GM10847 (cell line): Measurements from ENCODE around the gene FAM3A.

Experiments
- POLR2A ChIP-seq: IDR thresholded peaks from 2 replicates; pipeline ENCODE4 v1.6.1; 2011; ENCODE audit not compliant: insufficient read length; ENCODE audit errors: extremely low read depth

Gene FAM3A

GRCh38 chrX:154486396-154487207 is 29.4 kb downstream of the FAM3A start, which contains the start of gene UBL4A:
Gene UBL4A, minus strand, starts transcription at chrX:154486615. Its CDS starts 31 bp downstream, at chrX:154486584.
- no peak for TF ChIP-seq POLR2A

GRCh38 chrX:154486052-154486395 is 30.0 kb downstream of the FAM3A start:
- no peak for TF ChIP-seq POLR2A

DNA sequence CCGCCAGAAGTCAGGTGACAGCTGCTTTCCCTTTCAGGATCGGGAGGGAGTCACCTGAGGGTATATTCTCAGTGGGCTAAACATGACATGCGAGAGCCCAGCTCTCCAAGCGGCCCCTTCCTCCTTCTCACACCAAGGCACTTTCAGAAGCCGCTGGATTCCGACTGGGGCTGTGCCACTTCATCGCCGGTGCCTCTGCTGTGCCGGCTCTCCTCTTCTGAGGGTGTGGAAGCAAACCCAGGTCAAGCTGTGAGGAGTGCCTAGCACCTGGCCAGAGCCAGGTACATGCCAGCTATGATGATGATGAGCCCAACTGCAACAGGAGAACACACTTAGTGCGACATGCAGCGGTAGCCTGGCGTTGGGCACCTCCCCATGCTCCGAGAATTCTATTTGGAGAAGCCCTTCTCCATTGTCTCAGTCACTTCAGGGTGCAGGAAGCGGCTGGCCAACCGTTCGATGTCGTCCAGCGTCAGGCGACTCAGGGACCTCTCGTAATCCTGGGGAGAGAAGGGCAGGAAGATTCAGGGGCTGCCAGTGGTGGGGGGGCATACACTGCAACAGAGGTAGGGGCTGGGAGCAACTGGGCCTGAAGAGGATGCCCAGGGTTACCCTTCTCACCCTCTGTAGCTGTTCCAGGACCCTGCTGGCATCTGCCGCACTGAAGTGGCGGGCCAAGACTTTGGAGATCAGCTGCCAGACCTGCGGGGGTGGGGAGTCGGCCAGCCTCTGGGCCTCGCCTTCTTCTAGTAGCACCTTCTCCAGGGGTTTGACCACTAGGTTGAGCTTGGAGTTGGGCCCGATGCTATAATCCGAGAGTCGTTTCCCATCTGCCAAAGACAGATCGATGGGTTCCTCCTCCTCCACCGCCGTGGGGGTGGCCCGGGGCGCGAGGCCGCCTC is 30.6 kb downstream of the FAM3A start:
- no peak for TF ChIP-seq POLR2A

DNA sequence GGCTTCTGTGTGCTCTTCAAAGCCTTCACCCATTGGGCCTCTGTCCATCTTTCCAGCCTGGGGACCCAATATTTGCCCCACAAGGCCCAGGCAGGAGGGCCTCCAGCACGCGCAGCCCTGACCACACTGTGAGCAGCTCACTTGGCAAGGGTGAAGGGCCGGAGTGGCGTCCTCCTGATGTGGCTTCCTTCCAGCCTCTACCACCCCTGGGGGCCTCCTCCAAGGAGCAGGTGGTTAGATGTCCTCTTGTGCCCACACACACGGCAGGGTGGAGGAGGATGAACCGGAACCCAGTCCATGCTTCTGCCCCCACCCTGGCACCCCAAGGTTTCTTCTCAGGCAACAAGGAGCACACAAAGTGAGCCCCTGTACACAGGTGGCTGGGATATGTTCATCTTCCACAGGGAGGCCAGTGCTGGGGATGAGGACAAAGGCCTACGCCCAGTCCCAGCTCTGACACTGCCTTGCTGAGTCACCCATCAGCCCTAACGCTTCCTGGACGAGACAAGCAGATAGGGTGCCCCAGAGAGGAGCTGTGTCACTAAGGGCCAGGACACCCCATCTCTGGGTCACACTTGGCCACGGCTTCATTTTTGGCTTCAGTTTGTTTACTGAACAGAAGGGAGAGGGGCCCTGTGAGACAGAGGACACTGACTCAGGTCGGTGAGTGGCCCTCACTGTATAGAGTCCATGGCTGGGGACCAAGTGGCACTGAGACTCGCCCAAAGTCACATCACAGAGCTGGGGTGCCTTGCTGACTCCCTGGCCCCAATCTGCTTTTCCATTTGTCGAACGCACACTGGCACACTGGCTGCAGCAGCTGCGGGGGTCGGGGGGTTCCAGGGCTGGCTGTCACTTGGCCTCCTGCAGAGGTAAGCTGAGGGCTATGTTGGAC is 31.5 kb downstream of the FAM3A start:
- no peak for TF ChIP-seq POLR2A

- no peak for TF ChIP-seq POLR2A
Observed at GRCh38 chrX:154483325-154483724, 32.7 kb downstream of the FAM3A start.

GRCh38 chrX:154482786-154483185 is 33.2 kb downstream of the FAM3A start:
- no peak for TF ChIP-seq POLR2A

DNA sequence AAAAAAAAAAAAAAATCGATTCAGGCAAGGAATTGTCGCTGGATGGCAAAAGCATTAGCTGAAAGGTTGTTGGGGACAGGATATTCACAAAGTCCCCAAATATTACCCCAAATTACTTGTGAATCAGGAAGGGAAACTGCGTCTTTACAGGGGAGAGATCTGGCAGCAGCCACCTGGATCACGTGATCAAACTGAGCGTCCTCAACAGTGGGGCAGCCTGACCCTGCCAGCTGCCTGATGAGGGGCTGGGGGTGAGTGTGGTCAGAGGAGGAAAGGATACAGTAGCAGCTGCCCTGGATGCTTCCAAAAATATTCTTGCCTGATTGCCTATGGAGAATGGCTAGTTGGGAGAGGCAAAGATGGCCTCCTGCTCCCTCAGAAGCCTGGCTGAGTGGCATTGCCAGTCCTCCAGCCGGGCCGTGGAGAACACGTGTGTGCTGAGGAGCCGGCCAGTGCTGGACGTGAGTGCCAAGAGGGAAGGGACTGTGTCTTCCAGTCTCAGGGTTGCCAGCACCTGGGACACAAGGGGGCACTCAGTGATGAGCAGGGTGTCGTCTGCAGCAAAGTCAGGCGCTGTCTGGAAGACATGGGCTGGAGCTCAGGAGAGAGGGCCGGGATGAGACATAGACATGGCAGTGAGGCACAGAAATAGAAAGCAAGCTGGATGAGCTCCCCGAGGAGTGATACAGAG is 34.0 kb downstream of the FAM3A start:
- no peak for TF ChIP-seq POLR2A

DNA sequence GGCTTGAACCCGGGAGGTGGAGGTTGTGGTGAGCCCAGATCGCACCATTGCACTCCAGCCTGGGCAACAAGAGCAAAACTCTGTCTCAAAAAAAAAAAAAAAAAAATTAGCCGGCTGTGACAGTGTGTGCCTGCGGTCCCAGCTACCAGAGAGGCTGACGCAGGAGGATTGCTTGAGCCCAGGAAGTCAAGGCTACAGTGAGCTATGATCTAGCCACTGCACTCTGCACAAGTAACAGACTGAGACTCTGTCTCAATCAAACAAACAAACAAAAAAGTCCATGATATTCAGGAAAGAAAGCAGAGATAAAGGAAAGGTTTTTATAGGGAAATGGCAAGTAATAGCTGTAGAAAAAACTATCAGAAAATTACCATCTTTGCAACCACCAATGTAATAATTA is 34.8 kb downstream of the FAM3A start:
- no peak for TF ChIP-seq POLR2A

DNA sequence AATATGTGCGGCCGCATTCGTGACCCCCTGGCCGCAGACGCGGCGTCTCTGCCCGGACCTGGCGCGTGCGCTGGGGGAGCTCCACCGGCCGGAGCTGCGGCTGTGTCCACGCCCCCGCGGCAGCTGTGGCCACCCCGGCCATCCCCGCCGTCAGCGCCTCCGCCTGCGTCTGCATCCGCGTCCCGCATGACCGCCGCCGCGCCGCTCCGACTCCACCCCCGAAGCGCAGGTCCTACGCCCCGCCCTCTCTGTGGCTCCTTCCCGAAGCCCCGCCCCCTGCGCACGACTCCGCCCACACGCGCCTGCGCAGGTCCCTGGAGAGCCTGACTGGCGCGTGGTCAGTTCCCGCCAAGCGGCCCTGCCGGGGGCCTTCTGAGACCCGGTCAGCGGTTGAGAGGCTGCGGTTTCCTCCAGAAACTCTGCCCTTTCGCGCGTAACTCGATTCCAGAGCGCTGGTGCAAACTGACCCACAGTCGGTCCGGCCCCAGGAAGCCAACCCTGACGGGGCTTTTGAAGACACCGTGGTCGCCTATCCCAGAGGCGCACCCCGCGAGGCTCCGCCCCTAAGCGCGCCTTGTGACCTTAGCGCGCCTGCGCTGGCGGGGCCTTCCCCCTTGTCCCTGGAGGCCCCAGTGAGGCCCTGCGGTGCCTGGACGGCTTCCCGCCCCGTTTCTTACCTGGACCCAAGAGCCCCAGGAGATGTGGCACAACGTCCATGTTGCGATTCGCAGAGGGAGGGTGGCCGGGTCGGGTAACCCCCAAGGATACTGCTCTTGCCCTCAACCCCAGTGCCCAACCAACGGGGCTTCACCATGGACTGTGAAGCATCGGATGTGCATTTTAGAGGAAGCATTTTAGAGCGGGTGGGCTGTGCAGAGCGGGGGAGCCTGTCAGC is 37.1 kb downstream of the FAM3A start, which contains the start of gene LAGE3:
Gene LAGE3 (minus strand): TSS at position 554 of the 895 bp plus-strand sequence. CDS start 366 bp downstream, at position 188.
- peak; percentile 66 for TF ChIP-seq POLR2A

GRCh38 chrX:154477891-154478477 is 38.0 kb downstream of the FAM3A start:
- no peak for TF ChIP-seq POLR2A

DNA sequence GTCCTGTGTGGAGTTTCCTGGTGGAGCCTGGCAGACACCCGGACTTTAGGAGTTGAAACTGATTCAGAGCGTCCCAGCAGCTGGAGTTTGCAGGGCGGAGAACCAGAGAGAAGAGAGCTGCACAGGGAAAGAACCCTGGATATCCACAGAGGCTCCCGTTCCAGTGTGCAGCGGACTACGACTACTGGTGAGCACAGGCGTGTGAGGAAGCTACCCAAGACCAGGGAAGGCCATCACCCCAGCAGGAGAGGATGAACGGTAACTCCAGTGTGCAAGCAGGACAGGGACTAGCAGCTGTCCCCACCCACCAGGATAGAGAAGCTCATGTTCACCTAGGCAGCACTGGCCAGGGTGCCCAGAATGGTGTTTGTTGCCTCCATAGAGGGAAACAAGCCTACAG is 39.2 kb downstream of the FAM3A start:
- no peak for TF ChIP-seq POLR2A

DNA sequence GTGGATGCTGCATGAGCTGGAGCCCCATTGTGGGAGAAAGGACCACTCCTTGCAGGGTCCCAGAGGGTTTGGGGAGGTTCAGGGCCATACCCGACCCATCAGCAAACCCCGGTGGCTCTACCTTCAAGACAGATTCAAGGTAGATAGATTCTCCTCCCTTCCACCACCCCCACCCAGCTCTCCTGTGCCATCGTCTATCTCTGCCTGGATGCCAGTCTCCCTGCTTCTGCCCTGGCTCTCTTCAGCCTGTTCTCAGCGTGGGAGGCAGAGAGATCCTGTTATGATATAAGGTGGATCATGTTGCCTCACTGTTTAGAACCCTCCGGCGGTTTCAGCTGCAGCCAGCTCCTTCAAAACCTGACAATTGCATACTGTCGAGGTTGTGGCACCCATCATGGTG is 42.3 kb downstream of the FAM3A start:
- TF ChIP-seq POLR2A: no peak
